GM06990 (cell line): ENCODE measurements around the gene XKR7.
"Not testable (repeated sequence)": the region's sequence is repeated elsewhere in the genome, so short reads cannot be mapped to it uniquely, and the experiment has no call there.

ENCODE experiments used
- DNase-seq: peaks from one replicate; pipeline ENCODE4 v3.0.0-alpha.2; 2011; ENCODE audit not compliant: insufficient read length; ENCODE audit errors: extremely low read depth
- H3K27me3 ChIP-seq: replicated peaks from 2 replicates; pipeline ENCODE4 v1.6.0; 2011; ENCODE audit warnings: low read length; ENCODE audit not compliant: control insufficient read depth, insufficient read depth
- H3K36me3 ChIP-seq: 2 replicates; pipeline ENCODE4 v1.5.1; 2011; ENCODE audit warnings: low read length; ENCODE audit not compliant: control insufficient read depth, insufficient read depth
- H3K4me3 ChIP-seq: replicated peaks from 2 replicates; pipeline ENCODE4 v1.5.1; 2011; ENCODE audit warnings: low read depth, mild to moderate bottlenecking, control low read depth, low read length
- TF ChIP-seq, protein P1 (sequence below): IDR thresholded peaks from 2 replicates; pipeline ENCODE4 v1.5.1; 2011; ENCODE audit warnings: low read length, control low read depth, mild to moderate bottlenecking, inconsistent platforms; ENCODE audit not compliant: insufficient read depth, poor library complexity, severe bottlenecking

Gene XKR7, protein sequence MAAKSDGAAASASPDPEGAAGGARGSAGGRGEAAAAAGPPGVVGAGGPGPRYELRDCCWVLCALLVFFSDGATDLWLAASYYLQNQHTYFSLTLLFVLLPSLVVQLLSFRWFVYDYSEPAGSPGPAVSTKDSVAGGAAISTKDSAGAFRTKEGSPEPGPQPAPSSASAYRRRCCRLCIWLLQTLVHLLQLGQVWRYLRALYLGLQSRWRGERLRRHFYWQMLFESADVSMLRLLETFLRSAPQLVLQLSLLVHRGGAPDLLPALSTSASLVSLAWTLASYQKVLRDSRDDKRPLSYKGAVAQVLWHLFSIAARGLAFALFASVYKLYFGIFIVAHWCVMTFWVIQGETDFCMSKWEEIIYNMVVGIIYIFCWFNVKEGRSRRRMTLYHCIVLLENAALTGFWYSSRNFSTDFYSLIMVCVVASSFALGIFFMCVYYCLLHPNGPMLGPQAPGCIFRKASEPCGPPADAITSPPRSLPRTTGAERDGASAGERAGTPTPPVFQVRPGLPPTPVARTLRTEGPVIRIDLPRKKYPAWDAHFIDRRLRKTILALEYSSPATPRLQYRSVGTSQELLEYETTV

GRCh38 chr20:31967830-31968249 is at the start of gene XKR7:
Gene XKR7 (plus strand): TSS chr20:31968151. CDS start chr20:31968176, 25 bp downstream.
- Histone ChIP-seq H3K27me3 (no peaks in the 10 kb centered on the region), H3K4me3 (no peak within 1 kb of the TSS), H3K36me3 (no peaks in the 10 kb centered on the region)
- no peak for DNase-seq
- TF ChIP-seq, protein P1, sequence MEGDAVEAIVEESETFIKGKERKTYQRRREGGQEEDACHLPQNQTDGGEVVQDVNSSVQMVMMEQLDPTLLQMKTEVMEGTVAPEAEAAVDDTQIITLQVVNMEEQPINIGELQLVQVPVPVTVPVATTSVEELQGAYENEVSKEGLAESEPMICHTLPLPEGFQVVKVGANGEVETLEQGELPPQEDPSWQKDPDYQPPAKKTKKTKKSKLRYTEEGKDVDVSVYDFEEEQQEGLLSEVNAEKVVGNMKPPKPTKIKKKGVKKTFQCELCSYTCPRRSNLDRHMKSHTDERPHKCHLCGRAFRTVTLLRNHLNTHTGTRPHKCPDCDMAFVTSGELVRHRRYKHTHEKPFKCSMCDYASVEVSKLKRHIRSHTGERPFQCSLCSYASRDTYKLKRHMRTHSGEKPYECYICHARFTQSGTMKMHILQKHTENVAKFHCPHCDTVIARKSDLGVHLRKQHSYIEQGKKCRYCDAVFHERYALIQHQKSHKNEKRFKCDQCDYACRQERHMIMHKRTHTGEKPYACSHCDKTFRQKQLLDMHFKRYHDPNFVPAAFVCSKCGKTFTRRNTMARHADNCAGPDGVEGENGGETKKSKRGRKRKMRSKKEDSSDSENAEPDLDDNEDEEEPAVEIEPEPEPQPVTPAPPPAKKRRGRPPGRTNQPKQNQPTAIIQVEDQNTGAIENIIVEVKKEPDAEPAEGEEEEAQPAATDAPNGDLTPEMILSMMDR: no peak

GRCh38 chr20:31918466-31919105 is 49.4 kb upstream of the XKR7 start:
- Histone ChIP-seq H3K36me3 (no peaks in the 10 kb centered on the region), H3K27me3 (no peaks in the 10 kb centered on the region), H3K4me3 (no peak overlapping the region)
- TF ChIP-seq, protein P1: no peak
- DNase-seq: no peak

DNA sequence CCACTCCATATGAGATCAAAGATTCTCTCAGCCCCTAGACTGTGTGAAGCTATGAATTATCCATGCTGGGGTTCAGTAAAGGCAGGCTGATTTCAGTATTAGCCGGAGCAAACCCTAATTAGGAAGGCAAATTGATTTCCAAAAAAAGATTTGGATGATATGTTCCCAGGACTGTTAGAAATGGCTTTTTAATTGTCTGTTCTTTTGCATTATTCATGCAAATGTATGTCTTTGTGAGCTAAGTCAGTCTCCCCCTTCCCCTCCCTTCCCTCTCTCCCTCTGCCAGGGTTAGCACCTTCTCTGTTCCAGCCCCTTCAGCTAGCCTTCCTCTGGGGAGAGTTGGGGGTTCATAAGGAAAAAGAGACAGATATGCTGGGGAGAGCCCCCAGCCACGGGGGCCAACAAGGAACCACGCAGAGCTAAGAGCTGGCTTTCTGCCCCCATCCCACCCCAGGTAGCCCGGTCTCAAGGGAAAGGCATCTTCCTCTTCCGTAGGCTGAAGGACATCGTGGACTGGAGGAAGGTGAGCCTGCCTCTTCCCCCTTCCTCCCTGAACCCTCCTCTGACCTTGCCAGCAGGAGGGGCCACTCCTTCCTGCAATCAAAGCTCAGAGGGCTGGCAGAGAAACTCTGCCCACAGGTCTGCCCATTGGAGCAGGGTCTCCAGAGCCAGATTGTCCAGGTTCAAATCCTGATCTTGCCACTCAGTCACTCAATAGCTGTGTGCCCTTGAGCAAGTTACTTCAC is 48.4 kb upstream of the XKR7 start:
- TF ChIP-seq, protein P1: no peak

DNA sequence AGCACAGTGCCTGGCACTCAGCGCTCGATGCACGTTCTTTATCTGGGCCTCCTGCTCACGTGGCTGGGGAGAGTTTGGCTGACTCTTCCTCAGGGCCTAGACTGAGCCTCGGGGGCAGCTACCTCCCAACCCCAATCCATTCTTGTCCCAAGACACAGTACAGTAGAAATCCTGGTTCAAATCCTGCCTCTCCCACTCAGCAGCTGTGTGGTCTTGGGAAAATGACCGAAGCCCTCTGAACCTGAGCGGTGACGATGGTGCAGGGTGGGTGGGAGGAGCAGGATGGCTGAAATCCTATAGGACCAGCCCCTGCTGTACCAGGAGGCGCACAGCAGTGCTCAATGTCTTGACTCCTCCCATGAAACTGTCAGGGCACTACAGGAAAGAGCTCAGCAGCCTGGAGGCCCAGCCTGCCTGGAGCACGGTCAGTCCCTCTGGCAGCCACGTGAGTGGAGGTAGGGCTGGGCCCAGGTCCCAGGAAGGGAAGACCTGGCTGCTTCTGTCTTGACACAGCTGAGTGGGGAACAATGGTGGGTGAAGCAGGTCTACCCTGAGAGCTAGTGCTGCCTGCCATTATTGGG is 47.6 kb upstream of the XKR7 start:
- DNase-seq: no peak
- no peaks in the 10 kb centered on the region for H3K27me3 ChIP-seq

More for the DNA sequence above, 48.4 kb upstream of the XKR7 start:
- no peaks in the 10 kb centered on the region for H3K36me3 ChIP-seq
- H3K4me3 ChIP-seq: no peak overlapping the region
- DNase-seq: no peak
- no peaks in the 10 kb centered on the region for H3K27me3 ChIP-seq

GRCh38 chr20:31921480-31921879 is 46.5 kb upstream of the XKR7 start:
- H3K27me3 ChIP-seq, H3K4me3 ChIP-seq, H3K36me3 ChIP-seq, DNase-seq: not testable (repeated sequence)

More for the DNA sequence above, 47.6 kb upstream of the XKR7 start:
- Histone ChIP-seq H3K4me3 (no peak overlapping the region), H3K36me3 (no peaks in the 10 kb centered on the region)
- TF ChIP-seq, protein P1: no peak
